HCT116 (cell line): ENCODE results near the gene SSTR3. TPM values are rescaled to one million over a fixed set of nuclear protein-coding genes. Genes with fewer than 3 reads are reported as not detected.

ENCODE experiments used
- ATAC-seq: fragments of 200-7000 bp; cut with Tn5 transposase; 2 replicates; pipeline ENCODE4 v1.9.1; 2020; ENCODE audit warnings: mild to moderate bottlenecking, moderate library complexity
- BruUV-seq: library from RNA; stranded (reverse); fragments of 400-500 nt; replicated peaks from 2 replicates; lab custom pipeline; 2021; lab: Mats Ljungman, UMichigan
- CTCF ChIA-PET: fragments of 300-600 bp; sonication (Branson Sonifier 250); formaldehyde crosslinking; loops from one replicate; lab custom pipeline; 2021; ENCODE audit warnings: antibody characterized with exemption; lab: Charles Lee
- POLR2A ChIA-PET: fragments of 300-600, 350-600 bp; sonication (Branson Sonifier 250); formaldehyde crosslinking; loops from one replicate; lab custom pipeline; 2021; ENCODE audit warnings: antibody characterized with exemption; lab: Charles Lee
- RAD21 ChIA-PET, 2 experiments: fragments of 300-600 bp; sonication (Branson Sonifier 250); formaldehyde crosslinking; loops; one replicate each; lab custom pipeline; 2023; ENCODE audit warnings: low total read pairs in 2 of 2; ENCODE audit not compliant: uncharacterized antibody in 2 of 2, unreplicated experiment in 2 of 2, low non-redundant PET in 1 of 2; lab: Charles Lee
- DNase-seq: peaks from one replicate; pipeline ENCODE4 v3.0.0-alpha.2; 2010; ENCODE audit warnings: low read depth, low spot score
- H2AFZ ChIP-seq: fragments of 200-600 bp; shearing (Covaris generic), sonication (generic); 2 replicates; pipeline ENCODE4 v1.6.1; 2017; ENCODE audit warnings: low read depth, mixed run types, mixed read lengths, antibody characterized with exemption, low read length; ENCODE audit not compliant: poor library complexity, severe bottlenecking
- H3K27ac ChIP-seq: 2 replicates; pipeline ENCODE4 v1.5.1; 2012; ENCODE audit warnings: low read depth, low read length
- H3K27me3 ChIP-seq: fragments of 200-600 bp; sonication (generic); 2 replicates; pipeline ENCODE4 v1.6.1; 2016; ENCODE audit warnings: mixed run types, low read length, mixed read lengths; ENCODE audit not compliant: insufficient read depth
- H3K36me3 ChIP-seq, 2 experiments: fragments of 200-500 bp in 1 of 2; fragments of 200-600 bp in 1 of 2; sonication (Bioruptor generic) in 1 of 2; sonication (generic) in 1 of 2; 2 replicates each; pipeline versions ENCODE4 v1.5.1 to v1.6.1; 2014 to 2016; ENCODE audit warnings: low read length in 2 of 2, inconsistent platforms in 1 of 2, mixed read lengths in 1 of 2, mixed run types in 1 of 2; ENCODE audit not compliant: insufficient read depth in 2 of 2, control insufficient read depth in 1 of 2
- H3K4me1 ChIP-seq, 2 experiments: fragments of 200-600 bp in 1 of 2; sonication (generic) in 1 of 2; 2 replicates each; pipeline versions ENCODE4 v1.5.1 to v1.6.1; 2012 to 2017; ENCODE audit warnings: low read length in 2 of 2, inconsistent platforms in 1 of 2, mild to moderate bottlenecking in 1 of 2, mixed read lengths in 1 of 2, mixed run types in 1 of 2, moderate library complexity in 1 of 2; ENCODE audit not compliant: insufficient read depth in 2 of 2, control insufficient read depth in 1 of 2
- H3K4me2 ChIP-seq: fragments of 200-600 bp; sonication (generic); 2 replicates; pipeline ENCODE4 v1.6.1; 2017; ENCODE audit warnings: mixed run types, low read length, mixed read lengths
- H3K4me3 ChIP-seq, 2 experiments: fragments of 200-600 bp in 1 of 2; sonication (generic) in 1 of 2; replicated peaks in 1 of 2; 2 replicates each; pipeline ENCODE4 v1.5.1; 2011 to 2016; ENCODE audit warnings: low read length in 2 of 2, control low read depth in 1 of 2, low read depth in 1 of 2, mild to moderate bottlenecking in 1 of 2, mixed read lengths in 1 of 2, mixed run types in 1 of 2
- H3K79me2 ChIP-seq: fragments of 200-600 bp; sonication (generic); 2 replicates; pipeline ENCODE4 v1.6.1; 2017; ENCODE audit warnings: mild to moderate bottlenecking, mixed run types, low read length, moderate library complexity, mixed read lengths; ENCODE audit not compliant: insufficient read depth
- H3K9ac ChIP-seq: fragments of 200-600 bp; sonication (generic); 2 replicates; pipeline ENCODE4 v1.6.1; 2016; ENCODE audit warnings: low read length, mixed read lengths
- H3K9me2 ChIP-seq: fragments of 200-600 bp; sonication (generic), shearing (Covaris generic); 2 replicates; pipeline ENCODE4 v1.6.1; 2017; ENCODE audit warnings: mixed run types, mild to moderate bottlenecking, moderate library complexity; ENCODE audit not compliant: insufficient read depth
- H3K9me3 ChIP-seq, 2 experiments: fragments of 200-500 bp in 1 of 2; fragments of 200-600 bp in 1 of 2; sonication (Bioruptor generic) in 1 of 2; sonication (generic) in 1 of 2; 2 replicates each; pipeline ENCODE4 v1.6.1; 2014 to 2017; ENCODE audit warnings: low read length in 2 of 2, mixed read lengths in 2 of 2, inconsistent platforms in 1 of 2, low read depth in 1 of 2, mild to moderate bottlenecking in 1 of 2, mixed run types in 1 of 2, moderate library complexity in 1 of 2; ENCODE audit not compliant: control insufficient read depth in 1 of 2, insufficient read depth in 1 of 2
- H4K20me1 ChIP-seq: fragments of 200-600 bp; sonication (generic), shearing (Covaris generic); 2 replicates; pipeline ENCODE4 v1.6.1; 2017; ENCODE audit warnings: mixed run types, mild to moderate bottlenecking, moderate library complexity; ENCODE audit not compliant: insufficient read depth
- ATF3 ChIP-seq: IDR thresholded peaks from 2 replicates; pipeline ENCODE4 v1.6.1; 2012
- CTCF ChIP-seq, 3 experiments: fragments of 200-600 bp in 1 of 3; sonication (generic) in 1 of 3; IDR thresholded peaks in 2 of 3; conservative IDR thresholded peaks in 1 of 3; 2 replicates each; pipeline ENCODE4 v1.5.1; 2012 to 2017; ENCODE audit warnings: low read depth in 2 of 3, low read length in 2 of 3, antibody characterized with exemption in 1 of 3, borderline replicate concordance in 1 of 3, control low read depth in 1 of 3, mild to moderate bottlenecking in 1 of 3, mixed read lengths in 1 of 3, mixed run types in 1 of 3, moderate library complexity in 1 of 3; ENCODE audit not compliant: insufficient read depth in 1 of 3
- EGR1 ChIP-seq: IDR thresholded peaks from 2 replicates; pipeline ENCODE4 v1.6.1; 2012; ENCODE audit warnings: low read depth
- EZH2 ChIP-seq: fragments of 200-600 bp; sonication (generic); IDR thresholded peaks from 2 replicates; pipeline ENCODE4 v1.6.1; 2017; ENCODE audit warnings: antibody characterized with exemption, mixed run types
- EZH2phosphoT487 ChIP-seq: fragments of 200-600 bp; IDR thresholded peaks from 2 replicates; pipeline ENCODE4 v1.6.1; 2018; ENCODE audit warnings: antibody characterized with exemption, borderline replicate concordance
- MAX ChIP-seq: IDR thresholded peaks from 2 replicates; pipeline ENCODE4 v1.6.1; 2012
- REST ChIP-seq: IDR thresholded peaks from 2 replicates; pipeline ENCODE4 v1.6.1; 2012; ENCODE audit warnings: low read depth
- ZFX ChIP-seq: fragments of 450-650 bp; IDR thresholded peaks from 2 replicates; pipeline ENCODE4 v1.6.1; 2017
- intact Hi-C: fragments of 100-400 bp; cut with micrococcal nuclease; formaldehyde crosslinking; loops from 2 replicates; pipeline ENCODE4 v1.10.0; 2022
- total RNA-seq: library from RNA; stranded (reverse); gene quantifications from one replicate; pipeline ENCODE4 v1.2.1, GENCODE V29; 2021; ENCODE audit not compliant: unreplicated experiment

Gene SSTR3
- total RNA-seq, 1 experiment from 2014 or later = not detected

- peaks cover 0 to 7% of the 10 kb centered on the region in 2 experiments; a peak in 1 of 4 replicates for H3K36me3 ChIP-seq
- no peak overlapping the region for H3K4me2 ChIP-seq
- DNase-seq = no peak
- H3K27me3 ChIP-seq = no peaks in the 10 kb centered on the region
- TF ChIP-seq EZH2phosphoT487 = no peak
- no peak for TF ChIP-seq EZH2
- TF ChIP-seq ZFX = no peak
- no peak for TF ChIP-seq MAX
- TF ChIP-seq REST = no peak
- no peak for TF ChIP-seq EGR1
- no peak for TF ChIP-seq ATF3
- no peak for TF ChIP-seq CTCF (IDR thresholded peaks at IDR 0.05 in 2 of 3, conservative IDR thresholded peaks at IDR 0.05 in 1 of 3; ENCODE audit: borderline replicate concordance in 1 of 3, insufficient read depth in 1 of 3, low read depth in 2 of 3, low read length in 2 of 3)
- ChIA-PET RAD21 (no interaction called here), POLR2A (no interaction called here), CTCF (interaction anchor here (2.5 kb wide), 1 partner anchor 36 kb away, joined by 16 read pairs; no protein-coding TSS in a partner anchor)
- H3K27ac ChIP-seq = no peak overlapping the region
- H3K4me3 ChIP-seq = no peak overlapping the region
- no peak for ATAC-seq
- intact Hi-C loops = no loop called here
- H3K9ac ChIP-seq = no peak overlapping the region
- H3K9me2 ChIP-seq = no peaks in the 10 kb centered on the region
- peaks cover 0 to 6% of the 10 kb centered on the region in 2 experiments; a peak in 1 of 4 replicates for H3K9me3 ChIP-seq
- H2AFZ ChIP-seq = no peak overlapping the region
- no TSS peak for BruUV-seq
- H4K20me1 ChIP-seq = no peaks in the 10 kb centered on the region
- no peaks in the 10 kb centered on the region for H3K79me2 ChIP-seq
- H3K4me1 ChIP-seq = peaks cover 8 to 21% of the 10 kb centered on the region in 2 experiments
Measured at GRCh38 chr22:37223965-37224551, 11.8 kb upstream of the SSTR3 start.
